HCT116 (cell line): ENCODE data around the gene MAP7. TPM values are rescaled to one million over a fixed set of nuclear protein-coding genes. Genes with fewer than 3 reads are reported as not detected.

ENCODE experiments used
- ATAC-seq: fragments of 200-7000 bp; cut with Tn5 transposase; 2 replicates; pipeline ENCODE4 v1.9.1; 2020; ENCODE audit warnings: mild to moderate bottlenecking, moderate library complexity
- BruUV-seq: library from RNA; stranded (reverse); fragments of 400-500 nt; replicated peaks from 2 replicates; lab custom pipeline; 2021; lab: Mats Ljungman, UMichigan
- CTCF ChIA-PET: fragments of 300-600 bp; sonication (Branson Sonifier 250); formaldehyde crosslinking; loops from one replicate; lab custom pipeline; 2021; ENCODE audit warnings: antibody characterized with exemption; lab: Charles Lee
- POLR2A ChIA-PET: fragments of 300-600, 350-600 bp; sonication (Branson Sonifier 250); formaldehyde crosslinking; loops from one replicate; lab custom pipeline; 2021; ENCODE audit warnings: antibody characterized with exemption; lab: Charles Lee
- RAD21 ChIA-PET, 2 experiments: fragments of 300-600 bp; sonication (Branson Sonifier 250); formaldehyde crosslinking; loops; one replicate each; lab custom pipeline; 2023; ENCODE audit warnings: low total read pairs in 2 of 2; ENCODE audit not compliant: uncharacterized antibody in 2 of 2, unreplicated experiment in 2 of 2, low non-redundant PET in 1 of 2; lab: Charles Lee
- DNase-seq: peaks from one replicate; pipeline ENCODE4 v3.0.0-alpha.2; 2010; ENCODE audit warnings: low read depth, low spot score
- H2AFZ ChIP-seq: fragments of 200-600 bp; shearing (Covaris generic), sonication (generic); 2 replicates; pipeline ENCODE4 v1.6.1; 2017; ENCODE audit warnings: low read depth, mixed run types, mixed read lengths, antibody characterized with exemption, low read length; ENCODE audit not compliant: poor library complexity, severe bottlenecking
- H3K27ac ChIP-seq: 2 replicates; pipeline ENCODE4 v1.5.1; 2012; ENCODE audit warnings: low read depth, low read length
- H3K27me3 ChIP-seq: fragments of 200-600 bp; sonication (generic); 2 replicates; pipeline ENCODE4 v1.6.1; 2016; ENCODE audit warnings: mixed run types, low read length, mixed read lengths; ENCODE audit not compliant: insufficient read depth
- H3K36me3 ChIP-seq, 2 experiments: fragments of 200-500 bp in 1 of 2; fragments of 200-600 bp in 1 of 2; sonication (Bioruptor generic) in 1 of 2; sonication (generic) in 1 of 2; 2 replicates each; pipeline versions ENCODE4 v1.5.1 to v1.6.1; 2014 to 2016; ENCODE audit warnings: low read length in 2 of 2, inconsistent platforms in 1 of 2, mixed read lengths in 1 of 2, mixed run types in 1 of 2; ENCODE audit not compliant: insufficient read depth in 2 of 2, control insufficient read depth in 1 of 2
- H3K4me1 ChIP-seq, 2 experiments: fragments of 200-600 bp in 1 of 2; sonication (generic) in 1 of 2; 2 replicates each; pipeline versions ENCODE4 v1.5.1 to v1.6.1; 2012 to 2017; ENCODE audit warnings: low read length in 2 of 2, inconsistent platforms in 1 of 2, mild to moderate bottlenecking in 1 of 2, mixed read lengths in 1 of 2, mixed run types in 1 of 2, moderate library complexity in 1 of 2; ENCODE audit not compliant: insufficient read depth in 2 of 2, control insufficient read depth in 1 of 2
- H3K4me2 ChIP-seq: fragments of 200-600 bp; sonication (generic); 2 replicates; pipeline ENCODE4 v1.6.1; 2017; ENCODE audit warnings: mixed run types, low read length, mixed read lengths
- H3K4me3 ChIP-seq, 2 experiments: fragments of 200-600 bp in 1 of 2; sonication (generic) in 1 of 2; replicated peaks in 1 of 2; 2 replicates each; pipeline ENCODE4 v1.5.1; 2011 to 2016; ENCODE audit warnings: low read length in 2 of 2, control low read depth in 1 of 2, low read depth in 1 of 2, mild to moderate bottlenecking in 1 of 2, mixed read lengths in 1 of 2, mixed run types in 1 of 2
- H3K79me2 ChIP-seq: fragments of 200-600 bp; sonication (generic); 2 replicates; pipeline ENCODE4 v1.6.1; 2017; ENCODE audit warnings: mild to moderate bottlenecking, mixed run types, low read length, moderate library complexity, mixed read lengths; ENCODE audit not compliant: insufficient read depth
- H3K9ac ChIP-seq: fragments of 200-600 bp; sonication (generic); 2 replicates; pipeline ENCODE4 v1.6.1; 2016; ENCODE audit warnings: low read length, mixed read lengths
- H3K9me2 ChIP-seq: fragments of 200-600 bp; sonication (generic), shearing (Covaris generic); 2 replicates; pipeline ENCODE4 v1.6.1; 2017; ENCODE audit warnings: mixed run types, mild to moderate bottlenecking, moderate library complexity; ENCODE audit not compliant: insufficient read depth
- H3K9me3 ChIP-seq, 2 experiments: fragments of 200-500 bp in 1 of 2; fragments of 200-600 bp in 1 of 2; sonication (Bioruptor generic) in 1 of 2; sonication (generic) in 1 of 2; 2 replicates each; pipeline ENCODE4 v1.6.1; 2014 to 2017; ENCODE audit warnings: low read length in 2 of 2, mixed read lengths in 2 of 2, inconsistent platforms in 1 of 2, low read depth in 1 of 2, mild to moderate bottlenecking in 1 of 2, mixed run types in 1 of 2, moderate library complexity in 1 of 2; ENCODE audit not compliant: control insufficient read depth in 1 of 2, insufficient read depth in 1 of 2
- H4K20me1 ChIP-seq: fragments of 200-600 bp; sonication (generic), shearing (Covaris generic); 2 replicates; pipeline ENCODE4 v1.6.1; 2017; ENCODE audit warnings: mixed run types, mild to moderate bottlenecking, moderate library complexity; ENCODE audit not compliant: insufficient read depth
- EGR1 ChIP-seq: IDR thresholded peaks from 2 replicates; pipeline ENCODE4 v1.6.1; 2012; ENCODE audit warnings: low read depth
- ELF1 ChIP-seq: IDR thresholded peaks from 2 replicates; pipeline ENCODE4 v1.6.1; 2012; ENCODE audit warnings: low read depth, borderline replicate concordance
- EZH2 ChIP-seq: fragments of 200-600 bp; sonication (generic); IDR thresholded peaks from 2 replicates; pipeline ENCODE4 v1.6.1; 2017; ENCODE audit warnings: antibody characterized with exemption, mixed run types
- EZH2phosphoT487 ChIP-seq: fragments of 200-600 bp; IDR thresholded peaks from 2 replicates; pipeline ENCODE4 v1.6.1; 2018; ENCODE audit warnings: antibody characterized with exemption, borderline replicate concordance
- JUND ChIP-seq: IDR thresholded peaks from 2 replicates; pipeline ENCODE4 v1.6.1; 2012
- POLR2A ChIP-seq: IDR thresholded peaks from 2 replicates; pipeline ENCODE4 v1.7.0; 2011; ENCODE audit warnings: borderline replicate concordance; ENCODE audit not compliant: insufficient read depth, insufficient read length; ENCODE audit errors: extremely low read depth
- POLR2AphosphoS5 ChIP-seq: IDR thresholded peaks from 2 replicates; pipeline ENCODE4 v1.6.1; 2011; ENCODE audit warnings: mild to moderate bottlenecking, low read depth, low read length, moderate library complexity
- REST ChIP-seq: IDR thresholded peaks from 2 replicates; pipeline ENCODE4 v1.6.1; 2012; ENCODE audit warnings: low read depth
- SIN3A ChIP-seq: IDR thresholded peaks from 2 replicates; pipeline ENCODE4 v1.6.1; 2012; ENCODE audit warnings: low read depth
- SP1 ChIP-seq: IDR thresholded peaks from 2 replicates; pipeline ENCODE4 v1.6.1; 2012; ENCODE audit warnings: low read depth
- TCF7L2 ChIP-seq: IDR thresholded peaks from 2 replicates; pipeline ENCODE4 v1.7.0; 2011; ENCODE audit warnings: borderline replicate concordance, inconsistent platforms; ENCODE audit not compliant: insufficient read depth, insufficient read length; ENCODE audit errors: extremely low read depth
- YY1 ChIP-seq: IDR thresholded peaks from 2 replicates; pipeline ENCODE4 v1.6.1; 2011; ENCODE audit warnings: low read length, low read depth, moderate library complexity, mild to moderate bottlenecking; ENCODE audit not compliant: insufficient replicate concordance; ENCODE audit errors: extremely low read depth
- ZBTB33 ChIP-seq: IDR thresholded peaks from 2 replicates; pipeline ENCODE4 v1.6.1; 2011; ENCODE audit warnings: mild to moderate bottlenecking, low read length, moderate library complexity; ENCODE audit not compliant: insufficient replicate concordance; ENCODE audit errors: extremely low read depth
- ZNF274 ChIP-seq: fragments of 200-500 bp; sonication (Bioruptor generic); IDR thresholded peaks from 2 replicates; pipeline ENCODE4 v1.6.1; 2014; ENCODE audit warnings: mild to moderate bottlenecking, low read depth, low read length, inconsistent platforms
- intact Hi-C: fragments of 100-400 bp; cut with micrococcal nuclease; formaldehyde crosslinking; loops from 2 replicates; pipeline ENCODE4 v1.10.0; 2022
- total RNA-seq: library from RNA; stranded (reverse); gene quantifications from one replicate; pipeline ENCODE4 v1.2.1, GENCODE V29; 2021; ENCODE audit not compliant: unreplicated experiment

The MAP7 gene
- total RNA-seq, 1 experiment from 2014 or later: 35.5 TPM

GRCh38 chr6:136425793-136426192 lies 124.4 kb downstream of the MAP7 start:
- Histone ChIP-seq H3K27ac (no peak overlapping the region), H3K9me2 (no peaks in the 10 kb centered on the region), H3K9me3 (no peaks in the 10 kb centered on the region), H3K79me2 (no peaks in the 10 kb centered on the region), H2AFZ (no peak overlapping the region), H3K9ac (no peak overlapping the region), H4K20me1 (no peaks in the 10 kb centered on the region; the same call in 1 of the 2 replicates), H3K27me3 (no peaks in the 10 kb centered on the region), H3K4me2 (no peak overlapping the region), H3K36me3 (no peaks in the 10 kb centered on the region), H3K4me3 (no peak overlapping the region), H3K4me1 (no peaks in the 10 kb centered on the region)
- RAD21 ChIA-PET: no interaction called here
- DNase-seq (no peak), ATAC-seq (no peak)
- BruUV-seq: no TSS peak
- TF ChIP-seq EZH2 (no peak), POLR2AphosphoS5 (no peak), JUND (no peak), TCF7L2 (no peak), POLR2A (no peak), REST (no peak), SP1 (no peak), ELF1 (no peak), ZNF274 (no peak), YY1 (no peak), ZBTB33 (no peak), EGR1 (no peak), EZH2phosphoT487 (no peak), SIN3A (no peak)
- CTCF ChIA-PET: no interaction called here
- POLR2A ChIA-PET: no interaction called here
- intact Hi-C loops: no loop called here
